HUES48 (cell line): ENCODE measurements around the gene ASAP3.

ENCODE experiments used
- H3K27ac ChIP-seq: one replicate; pipeline ENCODE4 v1.7.0; 2013; ENCODE audit warnings: low read depth, low read length, inconsistent platforms
- H3K27me3 ChIP-seq: 2 replicates; pipeline ENCODE4 v1.6.1; 2013; ENCODE audit warnings: mild to moderate bottlenecking, low read length; ENCODE audit not compliant: control insufficient read depth, insufficient read depth
- H3K36me3 ChIP-seq: 2 replicates; pipeline ENCODE4 v1.6.1; 2013; ENCODE audit warnings: low read length; ENCODE audit not compliant: control insufficient read depth, insufficient read depth
- H3K4me1 ChIP-seq: 2 replicates; pipeline ENCODE4 v1.6.1; 2013; ENCODE audit warnings: mild to moderate bottlenecking, low read length; ENCODE audit not compliant: control insufficient read depth, insufficient read depth
- H3K4me3 ChIP-seq: 2 replicates; pipeline ENCODE4 v1.5.1; 2013; ENCODE audit warnings: mild to moderate bottlenecking, low read depth, low read length
- H3K9ac ChIP-seq: 2 replicates; pipeline ENCODE4 v1.6.1; 2013; ENCODE audit warnings: mild to moderate bottlenecking, low read depth, low read length, moderate library complexity
- H3K9me3 ChIP-seq: 2 replicates; pipeline ENCODE4 v1.6.1; 2013; ENCODE audit warnings: low read length; ENCODE audit not compliant: control insufficient read depth, insufficient read depth

The ASAP3 gene

GRCh38 chr1:23459338-23459757 lies 24.6 kb downstream of the ASAP3 start:
- Histone ChIP-seq H3K36me3 (peaks cover 14% of the 10 kb centered on the region), H3K9ac (no peak overlapping the region), H3K27ac (no peak overlapping the region), H3K4me3 (no peak overlapping the region), H3K4me1 (no peaks in the 10 kb centered on the region), H3K27me3 (no peaks in the 10 kb centered on the region), H3K9me3 (no peaks in the 10 kb centered on the region)

- Histone ChIP-seq H3K27me3 (no peaks in the 10 kb centered on the region), H3K4me1 (no peaks in the 10 kb centered on the region), H3K4me3 (no peak overlapping the region)
These were observed 27.8 kb downstream of the ASAP3 start for GRCh38 chr1:23456226-23456625.

DNA sequence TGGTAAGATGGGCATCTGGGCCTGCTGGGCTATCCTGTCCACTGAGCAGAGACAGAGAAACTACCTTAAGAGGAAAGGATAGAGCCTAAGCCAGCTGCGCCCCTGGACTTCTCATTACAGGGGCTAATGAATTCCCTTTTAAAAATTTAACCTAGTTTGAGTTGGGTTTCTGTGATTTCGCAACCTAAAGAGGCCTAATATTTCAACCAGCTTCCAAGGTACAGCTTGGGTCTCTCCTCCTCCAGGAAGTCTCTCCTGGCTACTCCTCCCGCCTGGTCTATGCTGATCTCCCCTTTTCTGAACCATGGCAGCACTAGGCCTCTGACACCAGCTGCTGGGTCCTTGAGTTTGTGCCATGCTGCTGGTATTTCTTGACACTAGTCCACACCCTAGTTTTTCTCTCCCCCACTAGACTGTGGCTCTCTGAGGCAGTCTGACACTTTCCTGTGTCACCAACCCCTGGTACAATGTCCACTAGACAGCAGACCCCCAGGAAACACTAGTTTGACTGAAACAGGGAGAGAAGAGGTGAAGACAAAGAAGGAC lies 30.5 kb downstream of the ASAP3 start:
- Histone ChIP-seq H3K36me3 (peaks cover 44% of the 10 kb centered on the region), H3K4me1 (no peaks in the 10 kb centered on the region), H3K9me3 (no peaks in the 10 kb centered on the region), H3K27ac (no peak overlapping the region), H3K9ac (no peak overlapping the region), H3K27me3 (no peaks in the 10 kb centered on the region), H3K4me3 (no peak overlapping the region)

More at GRCh38 chr1:23456226-23456625, 27.8 kb downstream of the ASAP3 start:
- H3K27ac ChIP-seq: no peak overlapping the region
- H3K9ac ChIP-seq: no peak overlapping the region
- H3K9me3 ChIP-seq: no peaks in the 10 kb centered on the region
- peaks cover 30% of the 10 kb centered on the region for H3K36me3 ChIP-seq

DNA sequence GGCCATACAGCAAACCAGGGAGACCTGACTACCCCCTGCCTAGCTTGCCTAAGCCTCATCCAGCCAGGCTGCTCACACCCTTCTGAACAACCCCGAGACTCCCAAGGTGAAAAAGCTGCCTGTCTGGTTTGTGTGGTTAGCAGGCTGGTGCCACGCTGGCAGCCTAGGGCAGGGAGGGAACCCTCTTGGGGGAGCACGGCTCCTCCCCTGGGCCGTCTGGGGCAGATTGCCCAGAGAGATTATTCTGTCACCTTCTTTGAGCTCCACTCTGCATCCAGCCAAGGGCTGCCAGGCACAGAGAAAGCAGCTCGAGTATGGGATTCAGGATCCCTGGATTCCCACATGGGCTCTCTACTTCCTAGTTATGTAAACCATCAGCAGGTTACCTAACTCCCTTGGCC lies 32.0 kb downstream of the ASAP3 start:
- H3K4me1 ChIP-seq: no peaks in the 10 kb centered on the region
- no peak overlapping the region for H3K9ac ChIP-seq
- no peak overlapping the region for H3K4me3 ChIP-seq
- no peaks in the 10 kb centered on the region for H3K9me3 ChIP-seq
- peaks cover 44% of the 10 kb centered on the region for H3K36me3 ChIP-seq
- H3K27ac ChIP-seq: no peak overlapping the region
- no peaks in the 10 kb centered on the region for H3K27me3 ChIP-seq

DNA sequence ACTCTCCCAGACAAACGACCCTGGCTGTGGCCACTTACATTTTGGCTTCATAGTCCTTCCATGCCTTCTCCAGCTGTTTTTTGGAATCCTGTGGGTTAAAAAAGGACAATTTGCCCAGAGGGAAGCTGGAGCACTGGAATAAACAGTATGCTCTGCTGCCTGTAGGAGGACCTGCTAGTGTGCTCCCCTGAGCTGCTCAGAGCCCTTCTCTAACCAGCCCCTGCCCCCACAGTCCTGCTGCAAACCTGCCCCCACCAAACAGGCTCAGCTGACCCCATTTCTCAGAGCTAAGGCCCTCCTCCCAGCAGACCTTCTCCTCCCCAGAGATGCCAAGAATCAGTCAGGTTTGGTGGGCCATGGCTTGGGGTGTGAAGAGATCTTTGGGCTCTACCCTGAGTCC lies 32.5 kb downstream of the ASAP3 start:
- H3K27me3 ChIP-seq: no peaks in the 10 kb centered on the region
- no peaks in the 10 kb centered on the region for H3K4me1 ChIP-seq
- H3K27ac ChIP-seq: no peak overlapping the region
- no peak overlapping the region for H3K9ac ChIP-seq
- H3K9me3 ChIP-seq: no peaks in the 10 kb centered on the region
- peaks cover 44% of the 10 kb centered on the region for H3K36me3 ChIP-seq
- no peak overlapping the region for H3K4me3 ChIP-seq

- no peak overlapping the region for H3K27ac ChIP-seq
- no peak overlapping the region for H3K9ac ChIP-seq
- no peaks in the 10 kb centered on the region for H3K27me3 ChIP-seq
- no peak overlapping the region for H3K4me3 ChIP-seq
- no peaks in the 10 kb centered on the region for H3K4me1 ChIP-seq
- peaks cover 44% of the 10 kb centered on the region for H3K36me3 ChIP-seq
- no peaks in the 10 kb centered on the region for H3K9me3 ChIP-seq
These were observed 33.1 kb downstream of the ASAP3 start for GRCh38 chr1:23450894-23451293.

DNA sequence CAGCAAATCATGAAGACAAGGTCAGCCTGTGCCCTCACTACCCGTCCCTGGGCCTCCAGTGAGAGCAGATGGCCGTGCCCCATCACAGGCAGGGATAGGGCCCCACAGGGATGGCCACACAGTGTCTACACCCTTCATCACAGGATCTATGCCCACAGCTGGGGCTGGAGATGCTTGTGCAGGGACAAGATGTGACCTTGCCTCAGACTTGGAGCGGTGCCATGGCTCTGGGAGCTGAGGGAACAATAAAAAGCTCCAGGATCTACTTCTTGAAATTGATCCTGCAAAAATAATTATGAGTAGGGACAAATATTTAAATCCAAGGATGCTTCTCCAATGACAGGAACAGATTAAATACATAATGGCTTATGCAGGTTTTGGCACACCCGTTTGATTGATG lies 34.0 kb downstream of the ASAP3 start:
- no peak overlapping the region for H3K27ac ChIP-seq
- no peak overlapping the region for H3K9ac ChIP-seq
- H3K27me3 ChIP-seq: no peaks in the 10 kb centered on the region
- no peak overlapping the region for H3K4me3 ChIP-seq
- H3K9me3 ChIP-seq: no peaks in the 10 kb centered on the region
- peaks cover 36% of the 10 kb centered on the region for H3K36me3 ChIP-seq
- no peaks in the 10 kb centered on the region for H3K4me1 ChIP-seq

- Histone ChIP-seq H3K27ac (no peak overlapping the region), H3K27me3 (no peaks in the 10 kb centered on the region), H3K4me3 (no peak overlapping the region), H3K9me3 (no peaks in the 10 kb centered on the region), H3K4me1 (no peaks in the 10 kb centered on the region), H3K9ac (no peak overlapping the region), H3K36me3 (peaks cover 30% of the 10 kb centered on the region)
These were observed 34.7 kb downstream of the ASAP3 start for GRCh38 chr1:23449306-23449705.

GRCh38 chr1:23448846-23449245 lies 35.1 kb downstream of the ASAP3 start:
- no peaks in the 10 kb centered on the region for H3K9me3 ChIP-seq
- peaks cover 29% of the 10 kb centered on the region for H3K36me3 ChIP-seq
- H3K4me1 ChIP-seq: no peaks in the 10 kb centered on the region
- H3K4me3 ChIP-seq: no peak overlapping the region
- no peak overlapping the region for H3K27ac ChIP-seq
- H3K27me3 ChIP-seq: no peaks in the 10 kb centered on the region
- no peak overlapping the region for H3K9ac ChIP-seq

GRCh38 chr1:23446661-23447310 lies 37.2 kb downstream of the ASAP3 start:
- no peak overlapping the region for H3K27ac ChIP-seq
- peaks cover 21% of the 10 kb centered on the region for H3K36me3 ChIP-seq
- H3K9ac ChIP-seq: no peak overlapping the region
- no peaks in the 10 kb centered on the region for H3K9me3 ChIP-seq
- no peak overlapping the region for H3K4me3 ChIP-seq
- no peaks in the 10 kb centered on the region for H3K4me1 ChIP-seq
- H3K27me3 ChIP-seq: no peaks in the 10 kb centered on the region

GRCh38 chr1:23444596-23445390 lies 39.2 kb downstream of the ASAP3 start:
- no peak overlapping the region for H3K4me3 ChIP-seq
- H3K4me1 ChIP-seq: no peaks in the 10 kb centered on the region
- no peak overlapping the region for H3K9ac ChIP-seq
- H3K27me3 ChIP-seq: no peaks in the 10 kb centered on the region
- H3K9me3 ChIP-seq: no peaks in the 10 kb centered on the region
- no peak overlapping the region for H3K27ac ChIP-seq
- peaks cover 20% of the 10 kb centered on the region for H3K36me3 ChIP-seq
